Kidney (tissue), 14 donors: Measurements from ENCODE around the gene TTC33. TPM values are rescaled to one million over a fixed set of nuclear protein-coding genes. Genes with fewer than 3 reads are reported as not detected.
A peak's percentile ranks its signal among the peaks of the same experiment; 100 is the strongest.
"Not testable (repeated sequence)": the region's sequence is repeated elsewhere in the genome, so short reads cannot be mapped to it uniquely, and the experiment has no call there.

Source experiments
- DNase-seq, 5 donors: peaks; one replicate each; pipeline ENCODE4 v3.0.0-alpha.2; 2013 to 2020
- FAIRE-seq: peaks from 2 replicates; lab custom pipeline; 2012; peaks lifted over from hg19 to GRCh38; lab: Jason Lieb, UNC
- H3K27ac ChIP-seq, 2 donors: one replicate each; pipeline ENCODE4 v1.7.0; 2013; ENCODE audit warnings: low read depth in 2 of 2, low read length in 2 of 2, inconsistent platforms in 1 of 2
- H3K27me3 ChIP-seq: one replicate; pipeline ENCODE4 v1.7.1; 2013; ENCODE audit warnings: low read length, inconsistent platforms; ENCODE audit not compliant: control insufficient read depth, insufficient read depth
- H3K36me3 ChIP-seq, 3 donors: one replicate each; pipeline versions ENCODE4 v1.7.0 to v1.7.1; 2013; ENCODE audit warnings: low read length in 3 of 3, control low read depth in 1 of 3, inconsistent platforms in 1 of 3; ENCODE audit not compliant: insufficient read depth in 3 of 3, control insufficient read depth in 2 of 3
- H3K4me1 ChIP-seq, 3 donors: one replicate each; pipeline versions ENCODE4 v1.7.0 to v1.7.1; 2013; ENCODE audit warnings: low read length in 3 of 3, inconsistent platforms in 1 of 3, low read depth in 1 of 3; ENCODE audit not compliant: control insufficient read depth in 2 of 3, insufficient read depth in 2 of 3
- H3K4me3 ChIP-seq, 3 donors: one replicate each; pipeline versions ENCODE4 v1.7.0 to v1.8.1; 2013; ENCODE audit warnings: low read length in 3 of 3, control low read depth in 1 of 3, inconsistent platforms in 1 of 3
- H3K9ac ChIP-seq, 3 donors: one replicate each; pipeline versions ENCODE4 v1.7.0 to v1.7.1; 2013; ENCODE audit warnings: low read length in 3 of 3, control low read depth in 1 of 3, inconsistent platforms in 1 of 3
- H3K9me3 ChIP-seq, 3 donors: one replicate each; pipeline versions ENCODE4 v1.7.0 to v1.7.1; 2013; ENCODE audit warnings: low read length in 3 of 3, control low read depth in 1 of 3, inconsistent platforms in 1 of 3; ENCODE audit not compliant: control insufficient read depth in 2 of 3, insufficient read depth in 1 of 3
- intact Hi-C: fragments of 100-400 bp; cut with DNase I; formaldehyde crosslinking; loops from one replicate; pipeline ENCODE4 v1.11.1; 2022
- polyA plus RNA-seq: library from polyadenylated mRNA; stranded (reverse); fragments of 350-450 nt; fragmentation: Illumina TruSeq; extraction: RNeasy Lipid Tissue Mini Kit (QIAGEN cat#74804); gene quantifications from one replicate; pipeline ENCODE4 v1.2.3, GENCODE V29; 2014; ENCODE audit warnings: low read depth, low replicate concordance; ENCODE audit not compliant: insufficient read depth
- total RNA-seq: library from RNA; stranded (reverse); fragmentation: NEBNext Ultra II Directional; extraction: Animal tissue kit (Norgen Biotek cat#: 25700); gene quantifications from one replicate; pipeline ENCODE4 v1.2.1, GENCODE V29; 2021
- TF ChIP-seq, protein P1 (sequence below): IDR thresholded peaks from 3 replicates; pipeline ENCODE4 v1.5.1; 2012; ENCODE audit warnings: mild to moderate bottlenecking, moderate library complexity, borderline replicate concordance; ENCODE audit not compliant: insufficient read depth; ENCODE audit errors: extremely low read depth
- donor health status: control.
- donor health status: control.
- donor health status: control.
- donor health status: control.
- donor health status: control.
- donor health status: DM: yes; HTN: yes; CAD: no.
- donor health status: Normal renal cell carcinoma (clear cell type).

TTC33 gene
- total and polyA plus RNA-seq, 2 donors from 2014 or later = 7.1 to 20.1 TPM

DNA sequence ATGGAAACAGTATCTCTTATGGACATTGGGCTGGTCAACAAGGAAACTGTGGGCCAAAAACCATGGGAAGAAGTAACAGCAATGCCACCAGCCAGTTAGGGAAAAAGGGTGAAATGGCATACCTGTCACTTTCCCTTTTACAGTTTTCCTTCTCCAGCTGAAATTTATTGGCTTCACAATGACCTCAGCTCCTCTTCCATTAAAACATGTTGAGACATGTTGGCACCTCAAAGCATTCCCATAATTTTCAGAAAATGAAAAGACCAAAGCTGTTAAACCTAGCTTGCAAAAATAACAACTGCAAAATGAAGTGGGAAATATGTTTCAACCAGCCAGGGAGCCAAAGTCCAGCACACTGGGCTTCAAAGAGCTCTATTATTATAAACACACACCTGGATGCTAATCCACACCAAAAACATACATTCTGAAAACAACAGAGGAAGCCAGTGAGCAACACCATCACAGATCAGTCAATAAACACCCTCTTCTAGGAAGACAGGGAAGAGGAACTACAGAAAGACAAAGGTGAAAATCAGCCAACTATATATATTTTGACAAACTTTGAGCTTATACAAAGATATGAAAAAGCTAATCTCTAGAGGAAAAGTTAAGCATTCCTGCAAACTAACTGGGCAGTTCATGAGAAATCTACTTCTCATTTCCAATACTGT is 154.4 kb downstream of the TTC33 start:
- H3K4me1 ChIP-seq = no peaks in the 10 kb centered on the region
- DNase-seq (no peak), FAIRE-seq (no peak)
- intact Hi-C loops = no loop called here
- H3K27me3 ChIP-seq = no peaks in the 10 kb centered on the region
- TF ChIP-seq, protein P1, sequence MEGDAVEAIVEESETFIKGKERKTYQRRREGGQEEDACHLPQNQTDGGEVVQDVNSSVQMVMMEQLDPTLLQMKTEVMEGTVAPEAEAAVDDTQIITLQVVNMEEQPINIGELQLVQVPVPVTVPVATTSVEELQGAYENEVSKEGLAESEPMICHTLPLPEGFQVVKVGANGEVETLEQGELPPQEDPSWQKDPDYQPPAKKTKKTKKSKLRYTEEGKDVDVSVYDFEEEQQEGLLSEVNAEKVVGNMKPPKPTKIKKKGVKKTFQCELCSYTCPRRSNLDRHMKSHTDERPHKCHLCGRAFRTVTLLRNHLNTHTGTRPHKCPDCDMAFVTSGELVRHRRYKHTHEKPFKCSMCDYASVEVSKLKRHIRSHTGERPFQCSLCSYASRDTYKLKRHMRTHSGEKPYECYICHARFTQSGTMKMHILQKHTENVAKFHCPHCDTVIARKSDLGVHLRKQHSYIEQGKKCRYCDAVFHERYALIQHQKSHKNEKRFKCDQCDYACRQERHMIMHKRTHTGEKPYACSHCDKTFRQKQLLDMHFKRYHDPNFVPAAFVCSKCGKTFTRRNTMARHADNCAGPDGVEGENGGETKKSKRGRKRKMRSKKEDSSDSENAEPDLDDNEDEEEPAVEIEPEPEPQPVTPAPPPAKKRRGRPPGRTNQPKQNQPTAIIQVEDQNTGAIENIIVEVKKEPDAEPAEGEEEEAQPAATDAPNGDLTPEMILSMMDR = no peak
- H3K36me3 ChIP-seq = no peaks in the 10 kb centered on the region
- no peak overlapping the region for H3K27ac ChIP-seq
- H3K9me3 ChIP-seq = no peaks in the 10 kb centered on the region
- no peak overlapping the region for H3K4me3 ChIP-seq
- no peak overlapping the region for H3K9ac ChIP-seq

DNA sequence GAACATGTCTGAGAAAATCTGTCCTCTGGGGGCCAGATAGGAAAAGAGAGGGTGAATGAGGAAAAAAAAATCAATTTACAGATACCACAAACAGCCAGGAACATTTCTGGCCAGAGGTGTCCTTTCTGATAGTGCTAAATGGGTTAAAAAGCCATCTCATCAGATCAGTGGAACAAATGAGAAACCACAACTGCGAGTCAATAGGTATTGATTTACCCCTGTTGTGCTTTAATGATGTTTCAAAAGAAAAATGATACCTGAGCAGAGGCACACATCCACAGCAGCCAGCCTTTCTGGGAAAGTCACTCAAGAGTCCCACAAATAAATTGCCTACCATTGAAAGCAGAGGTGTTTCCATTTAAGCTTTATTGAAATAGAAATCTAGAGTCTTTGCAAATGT is 155.4 kb downstream of the TTC33 start:
- no peak for FAIRE-seq
- Histone ChIP-seq H3K4me3 (no peak overlapping the region), H3K27ac (no peak overlapping the region), H3K36me3 (no peaks in the 10 kb centered on the region), H3K9ac (no peak overlapping the region), H3K9me3 (no peaks in the 10 kb centered on the region), H3K4me1 (no peaks in the 10 kb centered on the region), H3K27me3 (no peaks in the 10 kb centered on the region)
- intact Hi-C loops = no loop called here
- TF ChIP-seq, protein P1 = no peak
- DNase-seq = no peak

DNA sequence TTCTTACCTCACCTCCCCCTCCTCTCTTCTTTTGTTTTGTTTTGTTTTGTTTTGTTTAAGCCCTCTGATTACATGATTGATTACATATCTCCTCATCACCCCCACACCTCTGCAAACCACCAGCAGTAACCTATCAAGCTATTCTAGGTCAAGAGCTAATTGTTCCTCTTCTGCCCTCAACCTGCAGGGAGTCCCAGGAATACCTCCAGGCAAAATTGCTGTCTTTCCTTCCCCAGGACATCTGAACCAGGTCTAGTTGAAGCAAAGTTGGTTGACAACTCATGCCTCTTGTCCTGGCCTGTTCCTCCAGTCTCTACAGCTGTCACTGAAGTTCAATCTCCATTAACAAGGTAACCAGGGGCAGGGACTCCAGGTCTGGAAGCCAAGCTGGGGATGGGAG is 156.1 kb downstream of the TTC33 start:
- Histone ChIP-seq H3K9me3 (no peaks in the 10 kb centered on the region), H3K27me3 (no peaks in the 10 kb centered on the region), H3K4me3 (no peak overlapping the region), H3K9ac (no peak overlapping the region), H3K4me1 (no peaks in the 10 kb centered on the region), H3K27ac (no peak overlapping the region), H3K36me3 (no peaks in the 10 kb centered on the region)
- DNase-seq (no peak), FAIRE-seq (no peak)
- TF ChIP-seq, protein P1 = no peak
- intact Hi-C loops = no loop called here

DNA sequence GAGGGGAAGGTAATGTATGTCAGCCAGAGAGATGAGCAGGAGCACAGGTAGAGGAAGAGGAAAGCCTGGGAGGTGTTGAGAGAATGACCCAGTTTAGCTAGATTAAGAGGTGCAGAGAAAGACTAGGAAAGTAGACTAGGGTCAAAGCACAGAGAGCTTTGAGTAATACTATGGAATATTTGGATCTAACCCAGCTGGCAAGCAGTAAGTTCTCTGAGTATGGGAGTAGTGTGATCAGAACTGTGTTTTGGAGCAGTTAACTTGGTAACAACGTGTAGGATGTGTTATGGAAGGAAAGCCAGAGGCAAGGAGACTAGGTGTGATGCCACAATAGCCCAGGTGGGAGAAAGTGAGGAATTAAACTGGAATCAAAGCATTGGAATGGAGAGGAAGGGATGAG is 160.9 kb downstream of the TTC33 start:
- Histone ChIP-seq H3K4me1 (no peaks in the 10 kb centered on the region), H3K4me3 (no peak overlapping the region), H3K9ac (no peak overlapping the region), H3K27ac (no peak overlapping the region), H3K9me3 (no peaks in the 10 kb centered on the region), H3K27me3 (no peaks in the 10 kb centered on the region), H3K36me3 (no peaks in the 10 kb centered on the region)
- intact Hi-C loops = no loop called here
- peak in 1 of 5 donors; percentile 19 for DNase-seq
- no peak for FAIRE-seq
- TF ChIP-seq, protein P1 = no peak

DNA sequence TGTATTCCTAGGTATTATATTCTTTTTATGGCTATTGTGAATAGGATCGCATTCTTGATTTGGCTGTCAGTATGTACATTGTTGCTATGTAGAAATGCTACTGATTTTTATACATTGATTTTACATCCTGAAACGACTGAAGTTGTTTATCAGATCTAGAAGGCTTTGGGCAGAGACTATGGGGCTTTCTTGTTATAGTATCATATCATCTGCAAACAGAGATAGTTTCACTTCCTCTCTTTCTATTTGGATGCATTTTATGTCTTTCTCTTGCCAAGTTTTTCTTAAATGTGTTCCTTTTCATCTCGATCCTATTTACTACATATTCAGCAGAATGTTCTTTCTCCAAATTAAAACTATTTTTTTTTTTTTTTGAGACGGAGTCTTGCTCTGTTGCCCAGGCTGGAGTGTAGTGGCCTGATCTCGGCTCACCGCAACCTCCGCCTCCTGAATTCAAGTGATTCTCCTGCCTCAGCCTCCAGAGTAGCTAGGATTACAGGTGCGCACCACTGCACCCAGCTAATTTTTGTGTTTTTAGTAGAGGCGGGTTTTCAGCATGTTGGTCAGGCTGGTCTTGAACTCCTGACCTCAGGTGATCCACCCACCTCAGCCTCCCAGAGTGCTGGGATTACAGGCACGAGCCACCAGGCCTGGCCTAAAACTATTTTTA is 163.9 kb downstream of the TTC33 start:
- H3K9me3 ChIP-seq, H3K9ac ChIP-seq, H3K4me1 ChIP-seq, H3K4me3 ChIP-seq, FAIRE-seq, H3K36me3 ChIP-seq, H3K27ac ChIP-seq, DNase-seq, intact Hi-C loops, H3K27me3 ChIP-seq: not testable (repeated sequence)
